Thyroid gland (tissue), 4 donors: ENCODE results near the gene NFE2L3. TPM values are rescaled to one million over a fixed set of nuclear protein-coding genes. Genes with fewer than 3 reads are reported as not detected.

Experiments used
- DNase-seq, 2 donors: peaks; one replicate each; pipeline ENCODE4 v3.0.0-alpha.2; 2019
- H3K27ac ChIP-seq, 3 donors: fragments of 200-600 bp; sonication (generic); 1 replicate in 2 of 3; 2 replicates in 1 of 3; pipeline ENCODE4 v1.5.1; 2016 to 2019; ENCODE audit warnings: mild to moderate bottlenecking in 1 of 3, moderate library complexity in 1 of 3
- H3K27me3 ChIP-seq: fragments of 200-600 bp; sonication (generic); one replicate; pipeline ENCODE4 v1.5.1; 2019
- H3K36me3 ChIP-seq, 2 donors: fragments of 200-600 bp; sonication (generic); one replicate each; pipeline ENCODE4 v1.5.1; 2016 to 2019
- H3K4me1 ChIP-seq, 2 donors: fragments of 200-600 bp; sonication (generic); one replicate each; pipeline ENCODE4 v1.5.1; 2017 to 2019
- H3K4me3 ChIP-seq, 3 donors: fragments of 200-600 bp; sonication (generic); replicated peaks in 1 of 3; 1 replicate in 2 of 3; 2 replicates in 1 of 3; pipeline ENCODE4 v1.5.1; 2016; ENCODE audit warnings: mild to moderate bottlenecking in 1 of 3
- H3K9me3 ChIP-seq: fragments of 200-600 bp; sonication (generic); one replicate; pipeline ENCODE4 v1.5.1; 2017
- POLR2A ChIP-seq, 2 donors: fragments of 450-650 bp; IDR thresholded peaks; one replicate each; pipeline ENCODE4 v1.6.1; 2017; ENCODE audit warnings: antibody characterized with exemption in 2 of 2, mild to moderate bottlenecking in 2 of 2, moderate library complexity in 1 of 2
- WGBS, 2 donors: methylation state at CpG; one replicate each; pipeline ENCODE4 v1.1.5; 2017; 5-methylcytosine and 5-hydroxymethylcytosine counted together
- intact Hi-C: fragments of 100-400 bp; cut with DNase I; formaldehyde crosslinking; loops from one replicate; pipeline ENCODE4 v1.15.1; 2023
- total RNA-seq, 4 donors: library from RNA; depleted of rRNA; stranded (reverse); fragments of >200 nt; gene quantifications; one replicate each; pipeline ENCODE4 v1.2.3, GENCODE V29; 2016
- TF ChIP-seq, protein P1 (sequence below), 6 experiments: fragments of 200-600 bp in 3 of 6; fragments of 450-650 bp in 3 of 6; sonication (generic) in 3 of 6; IDR thresholded peaks; one replicate each; pipeline ENCODE4 v1.5.1; 2016 to 2019; ENCODE audit warnings: antibody characterized with exemption in 6 of 6, mild to moderate bottlenecking in 2 of 6, inconsistent platforms in 1 of 6, moderate library complexity in 1 of 6

The NFE2L3 gene
- total RNA-seq, 4 donors from 2014 or later: 0.33 to 1.4 (median 0.98) TPM

DNA sequence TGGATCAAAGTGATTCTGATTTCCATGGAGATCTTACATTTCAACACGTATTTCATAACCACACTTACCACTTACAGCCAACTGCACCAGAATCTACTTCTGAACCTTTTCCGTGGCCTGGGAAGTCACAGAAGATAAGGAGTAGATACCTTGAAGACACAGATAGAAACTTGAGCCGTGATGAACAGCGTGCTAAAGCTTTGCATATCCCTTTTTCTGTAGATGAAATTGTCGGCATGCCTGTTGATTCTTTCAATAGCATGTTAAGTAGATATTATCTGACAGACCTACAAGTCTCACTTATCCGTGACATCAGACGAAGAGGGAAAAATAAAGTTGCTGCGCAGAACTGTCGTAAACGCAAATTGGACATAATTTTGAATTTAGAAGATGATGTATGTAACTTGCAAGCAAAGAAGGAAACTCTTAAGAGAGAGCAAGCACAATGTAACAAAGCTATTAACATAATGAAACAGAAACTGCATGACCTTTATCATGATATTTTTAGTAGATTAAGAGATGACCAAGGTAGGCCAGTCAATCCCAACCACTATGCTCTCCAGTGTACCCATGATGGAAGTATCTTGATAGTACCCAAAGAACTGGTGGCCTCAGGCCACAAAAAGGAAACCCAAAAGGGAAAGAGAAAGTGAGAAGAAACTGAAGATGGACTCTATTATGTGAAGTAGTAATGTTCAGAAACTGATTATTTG lies 33.3 kb downstream of the NFE2L3 start:
- H3K4me1 ChIP-seq: peaks cover 4 to 17% of the 10 kb centered on the region in 2 donors
- H3K4me3 ChIP-seq: no peak overlapping the region
- intact Hi-C loops: no loop called here
- no peak for DNase-seq
- no peak overlapping the region for H3K27ac ChIP-seq
- 92 to 98% methylated on average over 10 of the region's 10 CpGs for WGBS, 2 donors
- TF ChIP-seq, protein P1, sequence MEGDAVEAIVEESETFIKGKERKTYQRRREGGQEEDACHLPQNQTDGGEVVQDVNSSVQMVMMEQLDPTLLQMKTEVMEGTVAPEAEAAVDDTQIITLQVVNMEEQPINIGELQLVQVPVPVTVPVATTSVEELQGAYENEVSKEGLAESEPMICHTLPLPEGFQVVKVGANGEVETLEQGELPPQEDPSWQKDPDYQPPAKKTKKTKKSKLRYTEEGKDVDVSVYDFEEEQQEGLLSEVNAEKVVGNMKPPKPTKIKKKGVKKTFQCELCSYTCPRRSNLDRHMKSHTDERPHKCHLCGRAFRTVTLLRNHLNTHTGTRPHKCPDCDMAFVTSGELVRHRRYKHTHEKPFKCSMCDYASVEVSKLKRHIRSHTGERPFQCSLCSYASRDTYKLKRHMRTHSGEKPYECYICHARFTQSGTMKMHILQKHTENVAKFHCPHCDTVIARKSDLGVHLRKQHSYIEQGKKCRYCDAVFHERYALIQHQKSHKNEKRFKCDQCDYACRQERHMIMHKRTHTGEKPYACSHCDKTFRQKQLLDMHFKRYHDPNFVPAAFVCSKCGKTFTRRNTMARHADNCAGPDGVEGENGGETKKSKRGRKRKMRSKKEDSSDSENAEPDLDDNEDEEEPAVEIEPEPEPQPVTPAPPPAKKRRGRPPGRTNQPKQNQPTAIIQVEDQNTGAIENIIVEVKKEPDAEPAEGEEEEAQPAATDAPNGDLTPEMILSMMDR (IDR thresholded peaks at IDR 0.05): no peak
- no peak for TF ChIP-seq POLR2A (IDR thresholded peaks at IDR 0.05)
- H3K27me3 ChIP-seq: no peaks in the 10 kb centered on the region
- no peaks in the 10 kb centered on the region for H3K9me3 ChIP-seq
- peaks cover 16 to 23% of the 10 kb centered on the region in 2 donors for H3K36me3 ChIP-seq

DNA sequence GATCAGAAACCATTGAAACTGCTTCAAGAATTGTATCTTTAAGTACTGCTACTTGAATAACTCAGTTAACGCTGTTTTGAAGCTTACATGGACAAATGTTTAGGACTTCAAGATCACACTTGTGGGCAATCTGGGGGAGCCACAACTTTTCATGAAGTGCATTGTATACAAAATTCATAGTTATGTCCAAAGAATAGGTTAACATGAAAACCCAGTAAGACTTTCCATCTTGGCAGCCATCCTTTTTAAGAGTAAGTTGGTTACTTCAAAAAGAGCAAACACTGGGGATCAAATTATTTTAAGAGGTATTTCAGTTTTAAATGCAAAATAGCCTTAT lies 33.8 kb downstream of the NFE2L3 start:
- WGBS, 2 donors: 83 to 86% methylated on average over 1 of the region's 1 CpG
- peaks cover 21 to 28% of the 10 kb centered on the region in 2 donors for H3K36me3 ChIP-seq
- intact Hi-C loops: no loop called here
- no peaks in the 10 kb centered on the region for H3K9me3 ChIP-seq
- H3K27ac ChIP-seq: no peak overlapping the region
- peaks cover 4 to 17% of the 10 kb centered on the region in 2 donors for H3K4me1 ChIP-seq
- no peak overlapping the region for H3K4me3 ChIP-seq
- TF ChIP-seq, protein P1 (IDR thresholded peaks at IDR 0.05): no peak
- TF ChIP-seq POLR2A (IDR thresholded peaks at IDR 0.05): no peak
- no peaks in the 10 kb centered on the region for H3K27me3 ChIP-seq
- DNase-seq: no peak

DNA sequence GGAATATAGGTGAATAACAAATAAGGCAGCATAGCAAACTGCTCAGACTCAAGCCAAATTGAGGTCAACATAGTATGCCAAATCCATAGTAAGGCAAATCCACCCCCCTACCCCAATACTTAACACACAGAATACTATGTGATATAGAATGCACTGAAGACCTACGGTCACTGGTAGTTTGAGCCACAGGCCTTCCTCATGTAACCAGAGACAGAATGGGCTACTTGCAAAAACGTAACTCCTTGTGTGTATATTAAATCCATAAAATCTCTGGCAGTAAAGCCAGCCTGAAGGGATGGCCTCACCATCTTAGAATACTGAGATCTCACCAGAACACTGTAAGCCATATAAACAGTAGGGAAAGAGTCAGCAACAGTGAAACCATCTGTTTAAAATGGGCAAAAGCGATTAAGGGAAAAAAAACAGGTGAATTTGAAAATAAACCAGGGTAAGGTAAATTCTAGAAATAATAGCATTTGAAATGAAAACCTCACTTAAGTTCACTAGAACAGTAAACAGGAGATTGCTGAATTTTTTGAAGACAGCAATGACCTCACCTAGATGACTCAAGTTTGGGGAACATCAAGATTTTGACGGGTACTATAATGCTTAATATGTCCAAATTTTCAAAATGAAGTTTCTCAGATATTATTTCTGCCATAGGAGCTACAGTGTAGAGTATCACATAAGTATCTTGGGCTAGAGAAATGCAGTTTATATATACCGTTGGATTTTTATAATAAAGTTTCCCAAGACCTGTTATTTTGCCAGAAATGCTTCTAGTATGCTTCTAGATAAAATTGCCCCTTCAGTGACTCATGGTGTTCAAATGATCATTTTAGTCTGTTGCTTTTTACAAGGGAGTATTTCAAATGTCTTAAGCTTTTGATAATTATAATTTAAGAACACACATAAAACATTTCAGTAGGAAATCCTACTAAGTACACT lies 34.6 kb downstream of the NFE2L3 start:
- WGBS, 2 donors: 90 to 92% methylated on average over 5 of the region's 5 CpGs
- TF ChIP-seq POLR2A (IDR thresholded peaks at IDR 0.05): no peak
- TF ChIP-seq, protein P1 (IDR thresholded peaks at IDR 0.05): no peak
- intact Hi-C loops: no loop called here
- Histone ChIP-seq H3K36me3 (peaks cover 29 to 36% of the 10 kb centered on the region in 2 donors), H3K4me1 (peaks cover 4 to 17% of the 10 kb centered on the region in 2 donors), H3K27ac (no peak overlapping the region), H3K4me3 (no peak overlapping the region), H3K27me3 (no peaks in the 10 kb centered on the region), H3K9me3 (no peaks in the 10 kb centered on the region)
- DNase-seq: no peak

DNA sequence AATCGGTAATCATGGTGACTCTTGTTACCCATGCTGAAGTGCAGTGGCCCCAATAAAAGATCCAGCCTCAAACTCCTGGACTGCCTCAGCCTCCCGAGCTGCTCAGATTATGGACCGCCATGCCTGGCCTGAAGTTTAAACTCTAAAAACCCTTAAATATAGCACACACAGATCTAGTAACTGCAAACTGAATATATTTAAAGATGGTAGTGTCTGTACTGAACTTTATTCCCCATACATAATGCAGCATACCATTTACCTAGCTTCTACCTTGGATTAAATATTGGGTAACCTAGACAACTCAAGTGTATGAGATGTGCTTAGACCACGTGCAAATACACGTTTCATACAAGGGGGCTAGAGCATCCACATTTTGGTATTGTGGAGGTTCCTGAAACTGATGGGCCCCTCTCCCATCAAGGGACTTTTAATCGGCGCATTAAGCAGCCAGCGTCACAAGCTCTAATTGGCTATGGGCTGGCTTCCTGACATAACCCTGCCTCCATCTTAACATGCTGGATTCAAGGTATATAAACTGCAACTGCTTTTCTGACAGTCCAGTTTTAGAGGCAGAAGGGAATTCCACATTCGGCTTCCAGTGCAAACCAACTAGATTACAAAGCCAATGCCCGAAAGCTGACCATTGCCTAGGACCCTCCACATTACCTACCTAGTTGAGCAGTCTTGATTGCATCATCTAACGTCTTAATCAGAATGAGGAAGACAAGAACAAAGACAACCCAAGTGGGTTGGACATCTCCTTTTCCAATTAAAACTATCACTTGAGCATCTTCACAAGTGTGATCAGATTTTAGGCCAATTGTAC lies 35.6 kb downstream of the NFE2L3 start:
- no peaks in the 10 kb centered on the region for H3K9me3 ChIP-seq
- H3K4me3 ChIP-seq: no peak overlapping the region
- DNase-seq: no peak
- intact Hi-C loops: no loop called here
- peaks cover 39 to 46% of the 10 kb centered on the region in 2 donors for H3K36me3 ChIP-seq
- no peak overlapping the region for H3K27ac ChIP-seq
- H3K27me3 ChIP-seq: no peaks in the 10 kb centered on the region
- TF ChIP-seq POLR2A (IDR thresholded peaks at IDR 0.05): no peak
- TF ChIP-seq, protein P1 (IDR thresholded peaks at IDR 0.05): no peak
- WGBS, 2 donors: 83 to 88% methylated on average over 11 of the region's 11 CpGs
- peaks cover 4 to 14% of the 10 kb centered on the region in 2 donors for H3K4me1 ChIP-seq
